HG03139 (cell line): Measurements from ENCODE around the gene CCDC88C.
"Not testable (repeated sequence)": the region's sequence is repeated elsewhere in the genome, so short reads cannot be mapped to it uniquely, and the experiment has no call there.

Experiments
- ATAC-seq: cut with Tn5 transposase; IDR thresholded peaks from one replicate; pipeline ENCODE4 v1.9.1; 2021; ENCODE audit not compliant: unreplicated experiment

The CCDC88C gene

GRCh38 chr14:91417120-91417982, at the start of gene CCDC88C:
TSS of gene CCDC88C (minus strand) at chr14:91417820. CDS start at chr14:91417690, 130 bp downstream.
- peak; percentile 44 for ATAC-seq

GRCh38 chr14:91466192-91466591, 48.6 kb upstream of the CCDC88C start:
- no peak for ATAC-seq

- no peak for ATAC-seq
Observed at GRCh38 chr14:91464615-91465205, 47.1 kb upstream of the CCDC88C start.

- ATAC-seq: no peak
Observed at GRCh38 chr14:91458612-91459011, 41.0 kb upstream of the CCDC88C start.

DNA sequence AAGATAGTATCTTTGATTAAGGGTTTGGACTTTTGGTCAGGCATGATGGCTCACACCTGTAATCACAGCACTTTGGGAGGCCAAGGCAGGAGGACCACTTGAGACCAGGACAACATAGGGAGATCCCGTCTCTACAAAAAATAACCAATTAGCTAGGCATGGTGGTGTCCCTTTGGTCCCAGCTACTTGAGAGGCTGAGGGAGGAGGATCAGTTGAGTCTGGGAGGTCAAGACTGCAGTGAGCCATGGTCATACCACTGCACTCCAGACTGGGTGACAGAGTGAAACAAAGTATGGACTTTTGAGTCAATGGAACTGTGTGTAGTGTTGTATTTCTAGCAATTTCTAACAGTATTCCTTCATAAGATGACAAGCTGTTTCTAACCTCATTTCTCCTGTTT, 38.7 kb upstream of the CCDC88C start:
- ATAC-seq: no peak

DNA sequence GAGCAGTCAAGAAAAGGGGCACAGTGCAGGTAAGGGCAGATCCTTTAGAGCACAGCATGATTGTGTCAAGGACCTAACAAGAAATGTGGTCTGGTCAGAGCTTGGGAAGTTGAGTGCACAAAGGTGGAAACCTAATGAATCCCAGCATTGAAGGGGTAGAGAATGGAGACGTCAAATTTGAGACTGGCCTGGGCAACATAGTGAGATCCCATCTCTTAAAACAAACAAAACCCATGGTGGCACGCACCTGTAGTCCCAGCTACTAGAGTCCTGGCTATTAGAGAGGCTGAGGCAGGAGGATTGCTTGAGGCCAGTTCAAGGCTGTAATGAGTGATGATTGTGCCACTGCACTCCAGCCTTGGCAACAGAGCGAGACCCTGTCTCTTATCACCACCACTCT, 37.0 kb upstream of the CCDC88C start:
- ATAC-seq: no peak

DNA sequence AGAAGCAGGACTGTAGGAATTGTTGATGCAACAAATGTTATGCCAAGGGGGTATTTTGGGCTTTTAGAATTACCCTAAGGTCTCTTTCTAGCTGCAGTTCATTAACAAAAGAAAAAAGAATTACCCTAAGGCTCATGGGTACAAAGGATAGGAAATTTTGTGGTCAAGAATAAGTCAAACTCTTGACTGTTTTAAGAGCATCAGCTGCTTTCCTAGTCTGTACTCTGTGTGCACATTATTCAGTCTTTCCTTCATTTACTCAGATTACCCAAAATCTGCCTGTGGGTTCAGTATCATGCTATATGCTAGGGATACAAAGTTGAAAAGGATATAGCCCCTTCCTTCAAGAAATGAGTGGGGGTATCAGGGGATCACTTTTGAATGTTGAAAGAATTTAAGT, 36.5 kb upstream of the CCDC88C start:
- ATAC-seq: no peak

DNA sequence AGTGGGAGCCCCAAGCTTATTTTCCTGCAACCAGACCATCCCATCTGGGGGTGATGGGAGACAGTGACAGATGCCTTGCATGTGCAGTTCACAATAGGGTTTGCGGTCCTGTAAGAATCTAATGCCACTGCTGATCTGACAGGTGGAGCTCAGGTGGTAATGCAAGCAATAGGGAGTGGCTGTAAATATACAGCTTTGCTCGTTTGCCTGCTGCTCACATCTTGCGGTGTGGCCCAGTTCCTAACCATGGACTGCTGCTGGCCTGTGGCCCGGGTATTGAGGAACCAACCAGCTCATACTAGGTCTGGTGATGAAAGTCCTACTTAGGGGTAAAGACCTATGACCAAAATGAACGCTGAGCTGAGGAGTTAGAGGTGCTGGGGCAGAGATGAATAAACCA, 36.1 kb upstream of the CCDC88C start:
- ATAC-seq: no peak

- ATAC-seq: no peak
Observed at GRCh38 chr14:91444335-91445020, 26.9 kb upstream of the CCDC88C start.

GRCh38 chr14:91439345-91439744, 21.7 kb upstream of the CCDC88C start:
- ATAC-seq: no peak

DNA sequence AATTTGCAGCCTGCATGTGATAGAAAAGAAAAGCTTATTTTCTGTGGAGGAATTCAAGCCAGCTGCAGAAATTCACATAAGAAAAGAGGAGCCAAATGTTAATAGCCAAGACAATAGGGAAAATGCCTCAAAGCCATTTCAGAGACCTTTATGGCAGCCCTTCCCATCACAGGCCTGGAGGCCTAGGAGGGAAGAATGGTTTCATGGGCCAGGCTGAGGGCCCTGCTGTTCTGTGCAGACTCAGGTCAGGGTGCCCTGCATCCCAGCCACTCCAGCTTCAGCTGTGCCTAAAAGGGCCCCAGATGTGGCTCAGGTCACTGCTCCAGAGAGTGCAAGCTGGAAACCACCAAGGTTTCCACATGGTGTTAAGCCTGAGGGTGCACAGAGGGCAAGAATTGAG, 21.2 kb upstream of the CCDC88C start:
- ATAC-seq: no peak

- ATAC-seq: not testable (repeated sequence)
Observed at GRCh38 chr14:91436266-91436665, 18.6 kb upstream of the CCDC88C start.

DNA sequence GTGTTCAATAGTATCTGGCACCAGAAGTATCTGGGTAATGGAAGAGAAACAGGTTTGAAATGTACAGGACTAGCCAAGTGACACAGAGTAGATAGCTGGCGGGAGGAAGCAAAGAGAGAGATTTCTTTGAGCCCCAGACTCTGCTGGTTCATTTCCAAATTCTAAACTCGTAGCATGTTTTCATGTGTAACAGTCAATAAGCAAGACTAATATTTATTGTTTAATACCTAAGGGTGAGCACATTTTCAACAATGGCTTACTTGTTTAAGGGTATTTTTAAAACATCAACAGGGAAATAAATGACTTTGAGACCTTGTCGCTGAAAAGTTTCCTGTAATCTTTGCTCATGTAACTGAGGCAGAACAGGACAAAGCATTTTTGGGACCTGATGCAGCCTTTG, 11.8 kb upstream of the CCDC88C start:
- ATAC-seq: no peak

- ATAC-seq: not testable (repeated sequence)
Observed at GRCh38 chr14:91428931-91429330, 11.3 kb upstream of the CCDC88C start.

- ATAC-seq: not testable (repeated sequence)
Observed at GRCh38 chr14:91425531-91425944, 7.9 kb upstream of the CCDC88C start.

DNA sequence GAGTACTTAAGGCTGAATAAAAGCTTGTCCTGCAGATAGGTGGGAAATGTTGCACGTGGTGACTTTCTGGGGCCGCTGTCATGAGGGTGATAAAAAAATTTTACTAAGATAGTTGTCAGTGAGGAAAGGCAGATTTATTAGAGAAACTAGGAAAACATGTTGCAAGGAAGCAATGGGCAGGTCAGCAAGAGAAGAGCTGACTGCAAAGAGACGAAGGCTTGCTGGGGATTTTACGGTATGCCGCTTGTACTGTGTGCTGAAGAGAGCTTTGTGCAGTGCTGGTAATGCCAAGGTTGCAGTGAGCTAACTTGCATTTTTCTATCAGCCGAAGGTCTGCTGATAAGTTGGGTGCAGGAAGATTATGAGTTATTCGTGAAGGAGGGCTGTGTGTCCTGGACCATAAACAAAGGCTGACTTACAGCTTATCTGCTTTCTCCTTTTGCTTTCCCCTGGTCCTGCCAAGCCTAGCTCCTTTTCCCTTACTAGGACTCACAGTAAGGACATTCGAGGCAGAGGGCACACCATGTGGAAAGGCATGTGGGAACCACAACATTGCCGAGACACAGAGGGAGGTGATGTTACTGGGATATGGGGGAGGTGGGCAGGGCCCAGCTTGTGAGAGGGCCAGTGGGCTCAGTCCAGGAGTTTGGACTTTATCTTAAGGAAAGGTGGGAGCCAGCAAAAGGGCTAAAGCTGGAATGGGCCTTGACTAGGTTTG, 7.4 kb upstream of the CCDC88C start:
- ATAC-seq: no peak

GRCh38 chr14:91420686-91421085, 3.1 kb upstream of the CCDC88C start:
- no peak for ATAC-seq

- ATAC-seq: no peak
Observed at GRCh38 chr14:91419451-91419850, 1.8 kb upstream of the CCDC88C start.

DNA sequence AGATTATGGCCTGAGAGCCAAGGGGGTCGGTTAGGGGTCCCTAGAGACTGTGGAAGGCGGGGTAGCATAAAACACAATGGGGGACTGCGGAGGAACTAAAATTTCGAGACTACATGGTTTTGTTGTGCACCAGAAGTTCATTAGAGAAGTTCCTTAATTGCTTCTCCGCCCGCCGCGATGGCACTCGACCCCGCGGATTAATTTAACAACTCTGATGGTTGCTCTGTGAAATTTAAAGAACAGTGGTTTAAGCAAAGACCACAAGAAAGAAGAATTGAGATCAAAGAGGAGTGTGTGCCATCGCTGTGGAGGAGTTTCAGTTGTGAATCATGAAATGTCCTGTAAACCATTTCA, 1.4 kb upstream of the CCDC88C start:
- no peak for ATAC-seq

GRCh38 chr14:91418387-91419043, 895 bp upstream of the CCDC88C start:
- ATAC-seq: no peak

- ATAC-seq: peak; percentile 7
Observed at GRCh38 chr14:91417983-91418386, 365 bp upstream of the CCDC88C start.
